Measurements from ENCODE around the gene SMYD4.
"Not testable (repeated sequence)": the region's sequence is repeated elsewhere in the genome, so short reads cannot be mapped to it uniquely, and the experiment has no call there.

SMYD4 gene

GRCh38 chr17:1820528-1821252, 9.0 kb downstream of the SMYD4 start:
- no peak for DNase-seq

GRCh38 chr17:1813088-1813487, 16.6 kb downstream of the SMYD4 start:
- no peak for DNase-seq

- no peak for DNase-seq
These were observed 19.1 kb downstream of the SMYD4 start for GRCh38 chr17:1810450-1811103.

GRCh38 chr17:1809815-1810214, 19.9 kb downstream of the SMYD4 start:
- not testable (repeated sequence) for DNase-seq

- DNase-seq, result no peak
These were observed 21.1 kb downstream of the SMYD4 start for GRCh38 chr17:1808644-1809043.

GRCh38 chr17:1807890-1808289, 21.8 kb downstream of the SMYD4 start:
- DNase-seq, result no peak

- no peak for DNase-seq
These were observed 26.4 kb downstream of the SMYD4 start for GRCh38 chr17:1803280-1803679.

GRCh38 chr17:1802429-1802828, 27.3 kb downstream of the SMYD4 start:
- DNase-seq, result no peak

GRCh38 chr17:1800712-1801111, 29.0 kb downstream of the SMYD4 start:
- DNase-seq, result no peak

- DNase-seq, result no peak
These were observed 29.5 kb downstream of the SMYD4 start for GRCh38 chr17:1800240-1800639.

- not testable (repeated sequence) for DNase-seq
These were observed 31.9 kb downstream of the SMYD4 start for GRCh38 chr17:1797846-1798245.

GRCh38 chr17:1797323-1797722, 32.4 kb downstream of the SMYD4 start:
- DNase-seq, result no peak

- no peak for DNase-seq
These were observed 32.9 kb downstream of the SMYD4 start for GRCh38 chr17:1796800-1797199.

GRCh38 chr17:1793447-1793806, 36.3 kb downstream of the SMYD4 start:
- no peak for DNase-seq

- DNase-seq, result no peak
These were observed 36.9 kb downstream of the SMYD4 start for GRCh38 chr17:1792495-1793446.

- no peak for DNase-seq
These were observed 39.8 kb downstream of the SMYD4 start for GRCh38 chr17:1789936-1790335.

GRCh38 chr17:1787301-1787902, 42.3 kb downstream of the SMYD4 start:
- DNase-seq, result no peak

GRCh38 chr17:1786708-1787107, 43.0 kb downstream of the SMYD4 start:
- no peak for DNase-seq

GRCh38 chr17:1785930-1786329, 43.8 kb downstream of the SMYD4 start:
- no peak for DNase-seq

GRCh38 chr17:1783834-1784611, 45.7 kb downstream of the SMYD4 start:
- no peak for DNase-seq

- no peak for DNase-seq
These were observed 46.4 kb downstream of the SMYD4 start for GRCh38 chr17:1783271-1783670.

- no peak for DNase-seq
These were observed 47.5 kb downstream of the SMYD4 start for GRCh38 chr17:1782171-1782567.
